ENCODE data around the gene ZNF689. TPM values are rescaled to one million over a fixed set of nuclear protein-coding genes. Genes with fewer than 3 reads are reported as not detected.

Gene ZNF689
- total and polyA plus RNA-seq, 2 of the 13 experiments (the other 11 are each of a cell fraction or from before 2014, with no cell fraction given), result 9.7 to 19.5 TPM

DNA sequence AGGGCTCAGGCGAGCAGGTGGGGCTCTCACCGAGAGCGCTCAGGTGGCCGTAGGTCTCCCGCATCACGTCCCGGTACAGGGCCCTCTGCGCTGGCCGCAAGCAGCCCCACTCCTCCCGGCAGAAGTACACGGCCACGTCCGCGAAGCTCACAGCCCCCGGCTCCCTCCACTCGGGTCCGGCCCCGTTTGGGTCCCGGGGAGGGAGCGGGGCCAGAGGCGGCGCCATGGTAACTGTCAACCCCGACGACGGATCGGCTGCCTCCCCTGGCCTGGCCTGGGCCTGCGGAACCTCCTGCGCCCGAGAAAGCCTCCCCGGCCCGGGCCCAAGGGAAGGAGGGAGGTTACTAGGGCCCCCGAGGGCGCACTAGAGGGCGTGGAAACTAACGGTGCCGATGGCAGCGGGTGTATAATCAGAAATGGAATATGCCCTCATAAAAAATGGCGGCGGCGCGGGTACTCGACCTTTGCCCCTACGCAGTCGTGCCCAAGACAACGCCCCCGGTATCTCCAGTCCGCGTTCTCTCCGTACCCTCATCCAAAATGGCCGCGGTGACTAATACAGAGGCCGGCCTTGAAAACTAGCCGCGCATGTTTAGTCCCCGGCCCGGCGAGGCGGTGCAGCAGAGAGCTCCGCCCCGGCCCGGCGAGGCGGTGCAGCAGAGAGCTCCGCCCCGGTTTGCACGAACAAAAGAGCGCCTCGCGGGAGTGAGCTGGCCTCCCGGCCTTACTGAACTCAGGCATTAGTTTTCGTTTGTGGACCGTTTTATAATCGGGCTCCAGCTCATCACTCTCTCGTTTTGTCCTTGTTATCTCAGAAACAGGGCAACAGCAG is 52.0 kb downstream of the ZNF689 start, which contains the start of gene ZNF764 (continued):
- TF ChIP-seq ZNF430 (CRISPR knock-in tag; IDR thresholded peaks at IDR 0.05) (peak; percentile 62), WIZ (CRISPR knock-in tag; IDR thresholded peaks at IDR 0.05) (peak; percentile 76), ZNF205 (CRISPR knock-in tag; IDR thresholded peaks at IDR 0.05) (peak; percentile 22; the same call in 1 of the 2 replicates), ZNF607 (CRISPR knock-in tag; IDR thresholded peaks at IDR 0.05; ENCODE audit: borderline replicate concordance) (peak; percentile 75), MED13 (CRISPR knock-in tag; IDR thresholded peaks at IDR 0.05) (peak; percentile 62), ZNF543 (CRISPR knock-in tag; IDR thresholded peaks at IDR 0.05) (peak; percentile 88), GATAD2A (CRISPR knock-in tag; IDR thresholded peaks at IDR 0.05) (peak; percentile 80), ZNF7 (CRISPR knock-in tag; IDR thresholded peaks at IDR 0.05) (no peak; the same call in 1 of the 2 replicates), SNAI1 (CRISPR knock-in tag; IDR thresholded peaks at IDR 0.05; ENCODE audit: borderline replicate concordance) (peak; percentile 99), RXRB (CRISPR knock-in tag; IDR thresholded peaks at IDR 0.05; ENCODE audit: borderline replicate concordance) (peak; percentile 46; the same call in 1 of the 2 replicates), ZBTB46 (CRISPR knock-in tag; IDR thresholded peaks at IDR 0.05; ENCODE audit: borderline replicate concordance) (peak; percentile 78; the same call in 1 of the 2 replicates), ZNF501 (CRISPR knock-in tag; IDR thresholded peaks at IDR 0.05) (peak; percentile 99), CHD4 (IDR thresholded peaks at IDR 0.05; ENCODE audit: borderline replicate concordance, low read length) (no peak), MXD3 (CRISPR knock-in tag; IDR thresholded peaks at IDR 0.05) (peak; percentile 65; the same call in 1 of the 2 replicates), ZNF879 (CRISPR knock-in tag; IDR thresholded peaks at IDR 0.05) (no peak; the same call in 1 of the 2 replicates), CCAR2 (optimal IDR thresholded peaks at IDR 0.05; ENCODE audit: low read depth, low read length) (no peak), CHD2 (IDR thresholded peaks at IDR 0.05; ENCODE audit: low read depth, low read length) (peak; percentile 89), ZNF605 (CRISPR knock-in tag; IDR thresholded peaks at IDR 0.05) (peak; percentile 71), ZNF749 (CRISPR knock-in tag; IDR thresholded peaks at IDR 0.05; ENCODE audit: borderline replicate concordance) (peak; percentile 24; the same call in 1 of the 2 replicates), CENPT (CRISPR knock-in tag; IDR thresholded peaks at IDR 0.05; ENCODE audit: low read depth) (no peak), NAIF1 (CRISPR knock-in tag; IDR thresholded peaks at IDR 0.05; ENCODE audit: borderline replicate concordance) (peak; percentile 65; the same call in 1 of the 2 replicates), ZNF891 (CRISPR knock-in tag; IDR thresholded peaks at IDR 0.05) (peak; percentile 92; the same call in 1 of the 2 replicates)
- TF ChIP-seq, protein P1, sequence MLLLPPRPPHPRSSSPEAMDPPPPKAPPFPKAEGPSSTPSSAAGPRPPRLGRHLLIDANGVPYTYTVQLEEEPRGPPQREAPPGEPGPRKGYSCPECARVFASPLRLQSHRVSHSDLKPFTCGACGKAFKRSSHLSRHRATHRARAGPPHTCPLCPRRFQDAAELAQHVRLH (CRISPR knock-in tag; IDR thresholded peaks at IDR 0.05; ENCODE audit: borderline replicate concordance, low read depth), result peak; percentile 80; the same call in 1 of the 2 replicates
- TF ChIP-seq, protein P2, sequence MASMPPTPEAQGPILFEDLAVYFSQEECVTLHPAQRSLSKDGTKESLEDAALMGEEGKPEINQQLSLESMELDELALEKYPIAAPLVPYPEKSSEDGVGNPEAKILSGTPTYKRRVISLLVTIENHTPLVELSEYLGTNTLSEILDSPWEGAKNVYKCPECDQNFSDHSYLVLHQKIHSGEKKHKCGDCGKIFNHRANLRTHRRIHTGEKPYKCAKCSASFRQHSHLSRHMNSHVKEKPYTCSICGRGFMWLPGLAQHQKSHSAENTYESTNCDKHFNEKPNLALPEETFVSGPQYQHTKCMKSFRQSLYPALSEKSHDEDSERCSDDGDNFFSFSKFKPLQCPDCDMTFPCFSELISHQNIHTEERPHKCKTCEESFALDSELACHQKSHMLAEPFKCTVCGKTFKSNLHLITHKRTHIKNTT (CRISPR knock-in tag; IDR thresholded peaks at IDR 0.05), result no peak
- TF ChIP-seq, protein P3, sequence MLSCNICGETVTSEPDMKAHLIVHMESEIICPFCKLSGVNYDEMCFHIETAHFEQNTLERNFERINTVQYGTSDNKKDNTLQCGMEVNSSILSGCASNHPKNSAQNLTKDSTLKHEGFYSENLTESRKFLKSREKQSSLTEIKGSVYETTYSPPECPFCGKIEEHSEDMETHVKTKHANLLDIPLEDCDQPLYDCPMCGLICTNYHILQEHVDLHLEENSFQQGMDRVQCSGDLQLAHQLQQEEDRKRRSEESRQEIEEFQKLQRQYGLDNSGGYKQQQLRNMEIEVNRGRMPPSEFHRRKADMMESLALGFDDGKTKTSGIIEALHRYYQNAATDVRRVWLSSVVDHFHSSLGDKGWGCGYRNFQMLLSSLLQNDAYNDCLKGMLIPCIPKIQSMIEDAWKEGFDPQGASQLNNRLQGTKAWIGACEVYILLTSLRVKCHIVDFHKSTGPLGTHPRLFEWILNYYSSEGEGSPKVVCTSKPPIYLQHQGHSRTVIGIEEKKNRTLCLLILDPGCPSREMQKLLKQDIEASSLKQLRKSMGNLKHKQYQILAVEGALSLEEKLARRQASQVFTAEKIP (CRISPR knock-in tag; IDR thresholded peaks at IDR 0.05; ENCODE audit: borderline replicate concordance), result no peak

All from HepG2 (cell line).